Parathyroid adenoma (tissue), 2 donors: Measurements from ENCODE around the gene POU2F1.

Source experiments
- H2AFZ ChIP-seq: fragments of 300-600 bp; sonication (generic); one replicate; pipeline ENCODE4 v1.7.0; 2017; ENCODE audit warnings: antibody characterized with exemption, mild to moderate bottlenecking
- H3K27ac ChIP-seq: fragments of 300-600 bp; sonication (generic); one replicate; pipeline ENCODE4 v1.7.0; 2017
- H3K27me3 ChIP-seq: fragments of 300-600 bp; sonication (generic); one replicate; pipeline ENCODE4 v1.7.0; 2017; ENCODE audit warnings: low read length; ENCODE audit not compliant: control insufficient read depth, insufficient read depth
- H3K36me3 ChIP-seq: fragments of 300-600 bp; sonication (generic); one replicate; pipeline ENCODE4 v1.7.0; 2017; ENCODE audit warnings: low read length; ENCODE audit not compliant: control insufficient read depth, insufficient read depth
- H3K4me1 ChIP-seq: fragments of 300-600 bp; sonication (generic); one replicate; pipeline ENCODE4 v1.7.0; 2017; ENCODE audit warnings: control low read depth
- H3K4me2 ChIP-seq: fragments of 300-600 bp; sonication (generic); one replicate; pipeline ENCODE4 v1.7.0; 2017; ENCODE audit warnings: low read length
- H3K4me3 ChIP-seq: fragments of 300-600 bp; sonication (generic); one replicate; pipeline ENCODE4 v1.7.0; 2017; ENCODE audit warnings: low read depth, low read length
- H3K79me2 ChIP-seq: fragments of 300-600 bp; sonication (generic); one replicate; pipeline ENCODE4 v1.7.0; 2017; ENCODE audit warnings: control low read depth
- H3K9ac ChIP-seq: fragments of 300-600 bp; sonication (generic); one replicate; pipeline ENCODE4 v1.7.0; 2017; ENCODE audit warnings: mild to moderate bottlenecking
- H3K9me3 ChIP-seq: fragments of 300-600 bp; sonication (generic); one replicate; pipeline ENCODE4 v1.7.0; 2017; ENCODE audit warnings: low read length; ENCODE audit not compliant: control insufficient read depth
- CTCF ChIP-seq: fragments of 300-600 bp; sonication (generic); IDR thresholded peaks from one replicate; pipeline ENCODE4 v1.7.0; 2017; ENCODE audit warnings: antibody characterized with exemption, mild to moderate bottlenecking
- donor health status: primary hyperparathyroidism.

Gene POU2F1

GRCh38 chr1:167220537-167221125 lies at the start of gene POU2F1:
POU2F1 (plus strand) TSS chr1:167220886; CDS start chr1:167220898, 12 bp downstream.
- Histone ChIP-seq H3K4me2 (peak within 1 kb of the TSS; percentile 88), H3K4me1 (peaks cover 5% of the 10 kb centered on the region), H3K9ac (peak within 1 kb of the TSS; percentile 30), H3K27ac (peak within 1 kb of the TSS; percentile 86), H3K36me3 (no peaks in the 10 kb centered on the region), H2AFZ (peak within 1 kb of the TSS; percentile 87), H3K9me3 (no peaks in the 10 kb centered on the region), H3K27me3 (no peaks in the 10 kb centered on the region), H3K4me3 (peak within 1 kb of the TSS; percentile 78), H3K79me2 (peaks cover 2% of the 10 kb centered on the region)
- peak; percentile 54 for TF ChIP-seq CTCF

DNA sequence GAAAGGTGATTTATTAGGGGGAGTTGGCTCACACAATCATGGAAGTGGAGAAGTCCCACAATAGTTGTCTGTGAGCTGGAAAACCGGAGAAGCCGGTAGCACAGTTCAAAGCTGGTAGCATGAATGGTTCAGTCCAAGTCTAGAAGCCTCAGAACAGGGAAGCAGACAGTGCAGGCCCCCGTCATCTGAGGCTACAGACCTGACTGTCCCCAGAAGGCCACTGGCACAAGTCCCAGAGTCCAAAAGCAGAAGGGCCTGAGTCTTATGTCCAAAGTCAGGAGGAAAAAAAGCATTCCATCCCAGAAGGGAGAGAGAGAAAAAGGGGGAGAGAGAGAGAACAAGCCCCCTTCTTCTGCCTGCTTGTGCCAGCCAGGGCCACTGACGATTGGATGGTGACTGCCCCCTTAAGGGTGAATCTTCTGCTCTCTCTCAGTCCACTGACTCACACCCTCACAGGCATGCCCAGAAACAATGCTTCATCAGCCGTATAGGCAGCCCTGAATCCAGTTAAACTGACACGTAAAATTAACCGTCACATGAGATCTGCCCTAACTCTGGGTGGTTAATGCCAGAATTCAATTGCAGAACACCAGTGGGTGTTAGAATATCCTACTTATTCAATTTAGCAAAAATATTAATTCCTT lies 49.3 kb upstream of the POU2F1 start:
- Histone ChIP-seq H3K4me2 (no peak overlapping the region), H3K4me1 (no peaks in the 10 kb centered on the region), H3K9ac (no peak overlapping the region), H2AFZ (no peak overlapping the region), H3K27ac (no peak overlapping the region), H3K9me3 (no peaks in the 10 kb centered on the region), H3K4me3 (no peak overlapping the region), H3K36me3 (no peaks in the 10 kb centered on the region), H3K27me3 (no peaks in the 10 kb centered on the region), H3K79me2 (no peaks in the 10 kb centered on the region)
- TF ChIP-seq CTCF = no peak

GRCh38 chr1:167173516-167174184 lies 47.0 kb upstream of the POU2F1 start:
- no peak overlapping the region for H2AFZ ChIP-seq
- H3K4me3 ChIP-seq = no peak overlapping the region
- H3K4me2 ChIP-seq = no peak overlapping the region
- no peak overlapping the region for H3K9ac ChIP-seq
- no peaks in the 10 kb centered on the region for H3K4me1 ChIP-seq
- no peaks in the 10 kb centered on the region for H3K36me3 ChIP-seq
- no peaks in the 10 kb centered on the region for H3K79me2 ChIP-seq
- no peak overlapping the region for H3K27ac ChIP-seq
- H3K9me3 ChIP-seq = no peaks in the 10 kb centered on the region
- no peaks in the 10 kb centered on the region for H3K27me3 ChIP-seq
- no peak for TF ChIP-seq CTCF

DNA sequence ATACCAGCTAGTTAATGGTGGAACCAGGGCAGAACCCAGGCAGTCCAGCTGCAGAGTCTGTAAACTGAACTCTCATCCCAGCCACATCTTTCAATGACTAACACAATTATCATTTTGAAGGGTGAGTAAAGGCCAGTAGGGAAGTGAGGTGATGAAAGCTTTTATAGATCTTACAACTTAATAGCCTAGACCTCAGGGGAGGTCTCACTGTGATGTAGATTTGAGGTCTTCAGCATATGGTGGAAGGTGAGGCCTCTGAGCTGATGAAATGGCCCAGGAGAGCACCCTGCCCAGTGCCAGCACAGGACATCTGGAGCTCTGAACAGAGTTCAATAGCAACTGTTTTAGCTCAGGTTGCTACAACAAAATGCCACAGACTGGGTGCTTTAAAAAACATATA lies 44.8 kb upstream of the POU2F1 start:
- H3K27me3 ChIP-seq = no peaks in the 10 kb centered on the region
- H2AFZ ChIP-seq = no peak overlapping the region
- no peak overlapping the region for H3K4me3 ChIP-seq
- H3K27ac ChIP-seq = no peak overlapping the region
- H3K9me3 ChIP-seq = no peaks in the 10 kb centered on the region
- H3K4me1 ChIP-seq = no peaks in the 10 kb centered on the region
- no peak for TF ChIP-seq CTCF
- no peak overlapping the region for H3K9ac ChIP-seq
- H3K4me2 ChIP-seq = no peak overlapping the region
- H3K79me2 ChIP-seq = no peaks in the 10 kb centered on the region
- no peaks in the 10 kb centered on the region for H3K36me3 ChIP-seq
